ENCODE measurements around the gene AGAP1.

The AGAP1 gene

DNA sequence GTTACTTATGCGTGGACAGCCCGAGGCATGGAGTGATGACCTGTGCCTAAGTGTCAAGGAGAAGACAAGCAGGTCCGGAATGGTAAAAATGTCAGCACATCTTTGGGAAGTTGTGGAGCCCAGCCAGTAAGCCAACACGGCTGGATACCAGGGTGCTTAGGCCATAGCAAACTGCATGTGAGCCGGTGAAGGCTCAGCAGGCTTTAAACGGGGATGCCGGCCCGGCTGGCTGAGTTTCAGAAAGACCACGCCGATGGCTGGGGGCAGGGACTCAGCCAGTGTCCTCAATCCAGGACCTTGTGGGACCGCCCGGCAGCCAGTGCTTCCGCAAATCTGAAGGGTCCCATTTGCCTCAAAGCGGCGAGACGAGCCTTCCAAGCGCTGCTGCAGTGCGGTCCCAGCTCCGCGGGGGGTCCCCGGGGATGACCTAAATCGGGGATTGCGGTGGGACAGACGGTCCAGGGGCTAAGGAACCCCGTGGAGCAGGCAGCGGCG lies 946 bp upstream of the AGAP1 start:
- no peak for DNase-seq

DNA sequence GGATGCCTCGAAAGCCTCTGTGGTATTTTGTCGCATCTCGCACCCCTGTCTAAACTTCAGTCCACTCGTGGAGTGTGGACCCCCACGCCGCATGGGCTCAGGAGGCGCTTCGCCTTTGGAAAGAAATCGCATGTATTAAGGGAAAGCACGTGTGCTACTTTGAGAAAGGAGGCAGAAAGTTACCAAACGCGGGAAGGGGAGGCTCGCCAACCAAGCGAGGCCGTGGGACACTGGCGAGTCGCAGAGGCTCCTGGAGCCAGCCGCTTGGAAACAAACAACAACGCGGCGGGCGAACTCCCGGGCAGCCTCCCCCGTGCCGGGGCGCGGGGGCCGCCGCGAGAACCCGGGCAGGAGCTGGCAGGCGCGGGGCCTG lies 455 bp upstream of the AGAP1 start:
- DNase-seq: no peak

DNA sequence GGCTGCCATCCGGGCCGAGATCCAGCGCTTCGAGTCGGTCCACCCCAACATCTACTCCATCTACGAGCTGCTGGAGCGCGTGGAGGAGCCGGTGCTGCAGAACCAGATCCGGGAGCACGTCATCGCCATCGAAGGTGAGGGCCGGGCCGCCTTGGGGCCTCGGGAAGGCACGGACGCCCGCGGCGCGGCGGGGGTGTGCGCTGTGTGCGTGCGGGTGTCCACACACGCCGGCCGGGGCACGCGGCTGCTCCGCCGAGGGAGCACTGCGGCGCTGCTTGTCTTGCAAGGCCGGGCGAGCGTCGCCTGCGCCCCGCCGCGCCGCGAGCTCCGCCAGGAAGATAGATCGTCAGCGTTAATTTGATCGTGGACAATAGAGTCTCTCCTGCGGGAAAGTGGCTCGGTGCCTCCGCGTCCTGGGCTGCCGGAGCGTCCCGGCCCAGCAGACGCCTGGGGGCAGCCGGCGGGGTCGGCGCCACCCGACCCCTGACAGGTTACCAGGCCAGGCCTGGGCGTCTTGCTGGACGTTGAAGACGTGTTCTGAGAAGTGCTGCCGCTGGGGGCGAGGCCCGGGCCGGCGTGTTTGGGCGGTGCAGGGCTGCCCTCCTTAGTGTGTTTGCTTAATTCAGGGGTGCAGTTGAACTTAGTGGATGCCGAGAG lies 1.0 kb downstream of the AGAP1 start:
- DNase-seq: no peak

DNA sequence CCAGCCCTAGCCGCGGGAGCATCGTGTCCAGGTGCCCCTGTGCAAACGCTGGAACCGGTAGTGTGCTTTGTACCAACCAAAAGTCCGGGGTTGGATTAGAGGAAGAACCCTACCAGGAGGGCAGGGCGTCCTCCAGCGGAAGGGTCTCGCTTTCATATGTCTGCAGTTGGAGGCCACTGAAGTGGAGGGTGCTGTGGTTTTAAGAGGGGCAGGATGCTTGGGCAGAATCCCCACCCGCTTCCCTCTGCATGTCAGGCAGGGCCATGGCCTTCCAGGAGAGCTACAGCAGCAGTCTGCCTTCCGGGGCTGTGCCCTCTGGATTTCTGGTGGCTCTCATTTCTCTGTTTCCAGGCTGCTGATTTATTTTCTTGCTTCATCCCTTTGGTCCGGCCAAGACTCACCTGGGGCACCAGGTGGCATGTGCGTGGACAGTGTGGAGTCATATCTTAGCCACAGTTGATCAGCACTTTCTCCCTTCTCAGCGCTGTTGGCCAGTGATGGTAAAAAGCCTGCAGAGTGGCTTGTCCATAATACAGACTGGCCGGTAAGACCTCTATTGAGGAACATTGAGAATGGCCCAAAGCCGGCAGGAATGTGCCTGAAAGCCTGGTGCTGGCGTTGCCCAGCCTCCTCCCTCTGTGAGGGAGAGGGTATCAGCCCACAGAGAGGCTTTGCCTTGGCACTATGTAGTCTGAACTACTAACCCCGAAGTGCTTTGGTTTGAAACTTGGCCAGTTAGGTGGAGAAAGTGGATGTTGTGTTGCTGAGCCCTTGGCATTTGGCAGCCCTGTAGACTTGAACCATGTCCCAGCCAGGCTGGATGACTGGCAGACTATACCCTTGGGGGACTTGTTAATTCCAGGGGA lies 1.8 kb downstream of the AGAP1 start:
- DNase-seq: no peak

DNA sequence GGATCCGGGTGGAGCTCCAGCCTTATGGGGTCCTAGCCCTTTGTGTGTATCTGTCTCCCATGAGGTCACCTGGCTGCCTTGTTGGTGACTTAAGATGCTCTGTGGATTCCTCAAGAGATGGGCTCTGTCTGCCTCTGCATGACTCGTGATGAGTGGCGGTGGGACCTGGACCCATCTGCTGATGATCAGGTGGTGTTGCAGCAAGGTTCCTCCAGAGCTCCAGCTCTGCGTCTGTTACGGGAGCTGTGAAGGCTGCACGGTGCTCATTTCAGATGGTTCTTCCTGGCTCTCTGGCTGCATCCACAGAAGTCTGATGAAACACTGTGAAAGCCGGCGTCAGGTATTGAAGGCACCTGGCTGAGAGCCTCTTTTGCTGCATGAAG lies 2.4 kb downstream of the AGAP1 start:
- DNase-seq: no peak

DNA sequence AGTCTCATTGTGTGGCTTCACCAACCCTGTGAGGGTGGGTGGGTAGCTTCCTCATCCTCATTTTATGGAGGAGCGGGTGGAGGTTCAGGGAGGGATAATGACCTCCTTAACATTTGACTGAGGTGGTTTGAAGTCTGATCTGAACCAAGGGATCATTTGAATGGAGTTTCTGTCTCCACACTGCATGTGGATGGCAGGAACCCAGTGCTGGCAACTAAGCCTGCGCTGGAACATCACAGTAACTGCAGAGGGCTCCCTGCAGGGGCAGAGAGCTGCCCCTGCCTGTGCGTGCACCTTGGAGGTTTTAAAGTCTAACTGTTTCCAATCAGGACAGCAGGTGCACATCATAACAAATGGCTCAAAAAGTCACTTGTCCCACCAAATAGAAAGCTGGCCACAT lies 3.3 kb downstream of the AGAP1 start:
- DNase-seq: no peak

DNA sequence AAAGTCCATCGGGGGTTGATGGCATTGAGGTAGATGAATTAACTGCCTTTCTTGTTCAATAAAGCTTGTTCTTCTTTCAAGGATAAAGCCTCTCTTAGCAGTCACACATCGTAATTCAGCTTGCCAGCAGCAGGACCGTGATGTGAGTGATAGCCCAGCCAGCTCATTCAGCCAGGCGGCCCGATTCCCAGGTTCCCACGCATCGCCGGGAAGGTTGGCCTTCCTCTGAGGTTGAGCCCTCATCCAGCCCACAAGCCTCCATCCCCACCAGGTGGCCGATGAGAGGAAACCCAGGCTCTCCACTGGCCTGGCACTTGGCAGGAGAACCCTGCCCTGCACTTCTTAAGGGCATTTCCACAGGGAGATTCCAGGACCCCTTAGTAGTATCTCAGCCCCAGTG lies 4.7 kb downstream of the AGAP1 start:
- DNase-seq: no peak

GRCh38 chr2:235498946-235499812 lies 5.3 kb downstream of the AGAP1 start:
- no peak for DNase-seq

DNA sequence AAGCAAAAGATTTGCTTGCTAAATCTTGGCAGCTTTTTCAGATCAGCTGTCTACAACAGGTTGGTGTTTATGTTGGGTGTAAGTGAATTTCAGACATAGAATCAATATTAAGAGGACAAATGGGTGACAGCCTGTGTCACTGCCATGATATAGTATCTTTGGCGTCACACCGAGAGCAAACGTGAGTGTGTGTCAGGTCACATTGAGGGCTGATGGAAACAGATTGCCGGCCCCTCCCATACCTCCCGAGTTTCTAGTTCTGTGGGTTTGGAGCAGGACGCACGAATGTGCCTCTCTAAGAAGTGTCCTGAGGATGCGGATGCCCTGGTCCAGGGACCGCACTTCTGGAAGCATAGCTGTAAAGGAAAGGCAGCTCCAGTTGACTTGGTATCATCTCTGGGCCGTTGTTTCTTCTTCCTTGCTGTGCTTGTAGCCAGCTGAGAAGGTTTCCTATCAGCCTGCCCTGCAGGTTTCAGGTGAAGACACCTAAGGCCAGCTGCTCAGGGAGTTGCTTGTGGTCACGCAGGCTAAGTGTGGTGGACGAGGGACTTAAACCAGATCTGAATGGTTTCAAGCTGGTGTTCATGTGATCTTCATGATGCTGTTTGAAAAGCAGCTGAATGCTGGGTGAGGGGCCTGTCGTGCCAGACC lies 6.4 kb downstream of the AGAP1 start:
- no peak for DNase-seq

GRCh38 chr2:235500761-235501672 lies 7.2 kb downstream of the AGAP1 start:
- DNase-seq: no peak

- DNase-seq: no peak
These were observed 7.8 kb downstream of the AGAP1 start for GRCh38 chr2:235501673-235502031.

DNA sequence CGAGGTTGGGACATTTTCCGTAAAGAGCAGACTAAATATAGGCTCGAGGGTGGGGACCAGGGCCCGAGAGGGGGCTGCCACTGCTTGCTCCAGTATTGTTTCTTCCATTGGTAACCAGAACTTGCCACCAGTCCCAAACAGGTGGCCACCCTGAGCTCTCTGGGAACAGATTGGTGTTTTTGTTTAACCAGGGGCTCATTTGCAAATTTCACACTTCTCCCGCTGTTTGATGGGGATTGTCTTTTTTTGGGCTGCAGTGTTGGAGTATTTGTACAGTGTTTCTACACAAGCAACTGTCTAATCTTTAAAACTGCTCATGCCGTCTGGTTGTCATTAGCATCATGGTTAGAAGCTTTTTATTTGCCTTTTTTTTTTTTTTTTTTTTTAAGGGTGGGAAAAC lies 8.5 kb downstream of the AGAP1 start:
- DNase-seq: no peak

DNA sequence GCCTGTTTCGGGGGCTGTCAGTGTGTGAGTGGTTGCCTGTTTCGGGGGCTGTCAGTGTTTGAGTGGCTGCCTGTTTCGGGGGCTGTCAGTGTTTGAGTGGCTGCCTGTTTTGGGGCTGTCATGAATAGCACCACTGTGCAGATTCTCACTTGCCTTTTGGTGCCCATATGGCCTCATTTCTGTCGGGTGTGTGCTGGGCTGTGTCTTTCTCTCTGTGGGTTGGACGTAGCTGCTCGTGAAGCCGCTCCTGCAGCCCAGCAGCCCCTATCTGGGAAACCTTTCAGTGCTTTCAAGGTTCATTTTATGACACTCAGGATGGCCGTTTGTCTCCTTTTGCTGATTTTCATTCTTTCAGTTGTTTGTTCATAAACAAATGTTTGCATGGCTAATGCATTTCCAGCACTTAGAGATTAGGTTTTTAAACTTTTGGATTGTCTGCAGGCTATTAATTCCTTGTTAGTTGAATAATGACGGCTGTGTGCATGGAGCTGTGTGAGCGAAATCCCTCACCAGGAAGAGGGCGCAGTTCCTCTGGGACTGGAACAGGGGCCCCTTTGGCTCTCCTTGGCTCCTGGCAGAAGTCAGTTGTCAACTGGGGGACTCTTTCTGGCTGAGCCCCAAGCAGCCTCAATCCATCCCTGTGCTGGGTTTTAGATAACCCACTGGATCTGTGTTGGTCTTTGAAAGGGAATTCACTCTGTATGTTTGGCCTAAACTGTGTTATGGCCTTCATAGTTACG lies 10.8 kb downstream of the AGAP1 start:
- no peak for DNase-seq

DNA sequence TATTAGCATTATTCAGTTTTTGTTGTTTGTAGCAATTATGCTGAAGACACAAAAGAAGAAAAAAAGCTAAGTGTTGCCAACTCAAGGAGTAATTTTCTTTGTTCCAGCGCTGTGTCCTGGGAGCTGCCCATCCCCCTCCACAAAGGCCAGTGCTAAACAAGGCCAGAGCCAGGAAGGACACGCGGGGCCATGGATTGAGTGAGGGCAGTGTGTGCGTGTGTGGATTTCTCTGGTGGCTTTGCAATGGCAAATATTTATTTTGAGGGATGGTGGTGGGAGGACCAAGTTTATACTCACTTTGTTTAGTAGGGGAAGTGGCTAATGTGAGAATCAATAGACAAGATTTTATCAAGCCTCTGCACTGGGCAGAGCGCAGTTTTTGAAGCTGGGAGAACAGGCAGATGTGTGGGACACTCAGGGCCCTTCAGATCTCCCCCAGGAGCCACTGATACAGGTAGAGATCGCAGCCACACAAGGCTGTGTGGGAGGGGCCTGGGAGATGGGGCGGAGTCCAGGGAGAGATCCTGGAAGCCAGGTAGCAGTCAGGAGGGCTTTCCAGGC lies 11.4 kb downstream of the AGAP1 start:
- no peak for DNase-seq

GRCh38 chr2:235506291-235506996 lies 12.6 kb downstream of the AGAP1 start:
- DNase-seq: peak; percentile 79

DNA sequence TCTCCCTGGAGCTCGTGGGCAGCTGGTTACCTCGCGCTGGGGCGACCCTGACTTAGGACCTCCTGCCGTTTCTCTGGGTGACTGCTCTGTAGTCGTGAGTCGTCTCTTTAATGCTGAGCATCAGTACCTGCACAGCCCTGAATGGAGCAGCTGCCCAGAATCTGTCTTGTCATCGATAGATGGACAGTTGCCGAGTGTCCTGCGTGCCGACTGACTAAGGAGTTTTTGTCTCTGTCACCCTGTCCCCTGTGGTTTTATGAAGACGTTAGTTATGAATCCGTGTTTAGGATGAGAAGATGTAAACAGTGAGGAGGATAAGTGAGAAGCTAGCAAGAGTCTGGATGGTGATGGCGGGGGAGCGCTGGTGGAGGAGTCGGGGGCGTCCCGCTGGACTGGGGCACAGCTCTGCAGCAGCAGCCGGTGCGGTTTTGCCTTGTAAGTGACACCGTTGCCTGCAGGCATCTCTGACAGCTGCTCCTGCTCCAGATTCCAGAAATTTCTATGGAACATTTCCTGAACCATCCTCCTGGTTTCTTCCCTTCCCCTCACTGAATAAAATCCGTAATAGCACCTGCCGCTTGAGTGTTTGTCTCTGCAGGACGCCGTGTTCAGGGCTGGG lies 13.3 kb downstream of the AGAP1 start:
- DNase-seq: no peak

- DNase-seq: no peak
These were observed 14.1 kb downstream of the AGAP1 start for GRCh38 chr2:235507928-235508327.

DNA sequence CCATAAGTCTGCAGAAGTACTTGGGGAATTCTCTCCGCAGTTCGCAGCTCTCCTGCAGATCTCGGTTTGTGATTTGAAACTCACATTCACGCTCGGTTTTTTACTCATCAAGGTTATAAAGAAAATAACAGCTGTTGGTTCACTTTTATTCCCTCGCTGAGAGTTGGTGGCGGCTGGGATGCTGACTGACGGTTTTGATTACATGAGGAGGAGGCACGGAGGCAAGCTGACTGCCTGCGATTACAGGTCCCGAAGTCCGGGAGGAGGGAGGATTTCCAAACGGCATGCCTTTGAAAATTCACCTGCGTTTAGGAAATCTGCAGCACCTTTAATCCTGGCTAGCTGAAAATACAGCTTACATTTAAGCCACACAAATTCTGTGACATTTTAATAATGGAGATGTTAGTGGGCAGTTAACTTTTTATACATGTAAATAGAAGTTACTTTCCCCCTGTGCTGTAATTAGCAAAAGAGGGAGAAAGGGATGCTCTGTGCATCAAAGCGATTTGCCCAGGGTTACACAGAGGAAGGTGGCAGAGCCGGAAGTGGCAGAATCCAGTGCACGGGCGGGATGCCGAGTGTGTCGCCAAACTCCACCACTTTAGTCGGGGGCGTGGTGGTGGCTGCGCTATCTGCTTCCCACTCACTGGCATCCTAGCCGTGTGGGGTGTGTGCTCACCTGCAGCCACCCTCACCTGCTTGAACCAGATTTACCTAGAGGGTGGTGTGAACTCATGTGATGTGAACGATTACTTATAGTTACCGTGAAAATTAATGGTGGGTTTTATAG lies 14.7 kb downstream of the AGAP1 start:
- no peak for DNase-seq

GRCh38 chr2:235510318-235510717 lies 16.5 kb downstream of the AGAP1 start:
- no peak for DNase-seq
